Endothelial cell of umbilical vein (primary cell): ENCODE results near the gene UBL7. TPM values are rescaled to one million over a fixed set of nuclear protein-coding genes. Genes with fewer than 3 reads are reported as not detected.

Source experiments
- BruUV-seq: library from RNA; stranded (reverse); fragments of 400-500 nt; replicated peaks from 2 replicates; lab custom pipeline; 2021; lab: Mats Ljungman, UMichigan
- CTCF ChIA-PET: fragments of 300-600, 350-600 bp; sonication (Branson Sonifier 250); formaldehyde crosslinking; loops from one replicate; lab custom pipeline; 2021; ENCODE audit warnings: antibody characterized with exemption, inconsistent platforms; lab: Charles Lee
- POLR2A ChIA-PET: fragments of 300-600, 350-600 bp; sonication (Branson Sonifier 250); formaldehyde crosslinking; loops from one replicate; lab custom pipeline; 2021; ENCODE audit warnings: antibody characterized with exemption, inconsistent platforms; lab: Charles Lee
- DNase-seq: peaks from one replicate; pipeline ENCODE4 v3.0.0-alpha.2; 2011; ENCODE audit warnings: low read depth, low spot score
- FAIRE-seq: peaks from 2 replicates; lab custom pipeline; 2011; peaks lifted over from hg19 to GRCh38; lab: Jason Lieb, UNC
- H2AFZ ChIP-seq: 2 replicates; pipeline ENCODE4 v1.6.0; 2012; ENCODE audit warnings: low read depth, low read length, control low read depth, inconsistent platforms
- H3K27ac ChIP-seq: 2 replicates; pipeline ENCODE4 v1.5.1; 2011; ENCODE audit warnings: low read depth, mild to moderate bottlenecking, control low read depth, low read length, moderate library complexity; ENCODE audit not compliant: insufficient read depth
- H3K27me3 ChIP-seq, 2 experiments: 2 replicates each; pipeline versions ENCODE4 v1.6.0 to v1.6.1; 2011; ENCODE audit warnings: low read length in 2 of 2, mixed read lengths in 1 of 2; ENCODE audit not compliant: control insufficient read depth in 2 of 2, insufficient read depth in 2 of 2
- H3K36me3 ChIP-seq, 2 experiments: 2 replicates in 1 of 2; 3 replicates in 1 of 2; pipeline ENCODE4 v1.5.1; 2011; ENCODE audit warnings: low read length in 2 of 2, mild to moderate bottlenecking in 1 of 2, moderate library complexity in 1 of 2; ENCODE audit not compliant: control insufficient read depth in 2 of 2, insufficient read depth in 2 of 2; ENCODE audit errors: extremely low read depth in 1 of 2
- H3K4me1 ChIP-seq: 3 replicates; pipeline ENCODE4 v1.5.1; 2011; ENCODE audit warnings: mild to moderate bottlenecking, low read length; ENCODE audit not compliant: control insufficient read depth, insufficient read depth; ENCODE audit errors: extremely low read depth
- H3K4me2 ChIP-seq: 2 replicates; pipeline ENCODE4 v1.6.1; 2011; ENCODE audit warnings: low read length, control low read depth, mixed read lengths; ENCODE audit not compliant: insufficient read depth
- H3K4me3 ChIP-seq, 3 experiments: fragments of 200-600 bp in 1 of 3; sonication (generic), shearing (Covaris generic) in 1 of 3; replicated peaks in 1 of 3; 2 replicates each; pipeline ENCODE4 v1.5.1; 2011 to 2016; ENCODE audit warnings: control low read depth in 3 of 3, low read length in 3 of 3, mild to moderate bottlenecking in 2 of 3, inconsistent platforms in 1 of 3, low read depth in 1 of 3, moderate library complexity in 1 of 3; ENCODE audit not compliant: insufficient read depth in 1 of 3
- H3K79me2 ChIP-seq: 2 replicates; pipeline ENCODE4 v1.6.0; 2012; ENCODE audit warnings: low read length, inconsistent platforms; ENCODE audit not compliant: control insufficient read depth, insufficient read depth
- H3K9ac ChIP-seq: replicated peaks from 2 replicates; pipeline ENCODE3; 2011; ENCODE audit warnings: low read length, control low read depth; ENCODE audit not compliant: insufficient read depth; ENCODE audit errors: extremely low read depth
- H3K9me1 ChIP-seq: replicated peaks from 3 replicates; pipeline ENCODE4 v1.6.0; 2011; ENCODE audit warnings: mild to moderate bottlenecking, low read length; ENCODE audit not compliant: control insufficient read depth, insufficient read depth; ENCODE audit errors: extremely low read depth
- H3K9me3 ChIP-seq: replicated peaks from 2 replicates; pipeline ENCODE4 v1.5.1; 2012; ENCODE audit warnings: low read length, inconsistent platforms; ENCODE audit not compliant: control insufficient read depth, insufficient read depth
- H4K20me1 ChIP-seq: replicated peaks from 2 replicates; pipeline ENCODE3; 2011; ENCODE audit warnings: mild to moderate bottlenecking, low read length; ENCODE audit not compliant: control insufficient read depth, insufficient read depth; ENCODE audit errors: extremely low read depth
- EZH2 ChIP-seq: IDR thresholded peaks from 2 replicates; pipeline ENCODE4 v1.6.1; 2012; ENCODE audit warnings: borderline replicate concordance, low read depth, mild to moderate bottlenecking, moderate library complexity, low read length, inconsistent platforms; ENCODE audit not compliant: severe bottlenecking
- FOS ChIP-seq: IDR thresholded peaks from 2 replicates; pipeline ENCODE4 v1.6.1; 2011; ENCODE audit warnings: mild to moderate bottlenecking, low read length, moderate library complexity, borderline replicate concordance; ENCODE audit not compliant: insufficient read depth
- GATA2 ChIP-seq: IDR thresholded peaks from 2 replicates; pipeline ENCODE4 v1.7.0; 2011; ENCODE audit warnings: low read depth, mild to moderate bottlenecking, moderate library complexity, mixed read lengths, low read length; ENCODE audit not compliant: insufficient read length, insufficient read depth
- JUN ChIP-seq: IDR thresholded peaks from 2 replicates; pipeline ENCODE4 v1.6.1; 2011; ENCODE audit warnings: borderline replicate concordance, low read depth; ENCODE audit not compliant: insufficient read length, insufficient read depth
- POLR2A ChIP-seq: IDR thresholded peaks from 2 replicates; pipeline ENCODE4 v1.6.1; 2012; ENCODE audit warnings: low read depth, mild to moderate bottlenecking, control low read depth, low read length
- POLR2AphosphoS5 ChIP-seq: IDR thresholded peaks from 2 replicates; pipeline ENCODE4 v1.6.1; 2012; ENCODE audit warnings: low read depth, mild to moderate bottlenecking, control low read depth, low read length, moderate library complexity; ENCODE audit not compliant: insufficient read depth
- dilution Hi-C: fragments of 300-500 bp; cut with MboI; formaldehyde crosslinking; loops from one replicate; pipeline ENCODE4 v1.15.0; 2019; ENCODE audit warnings: low sequenced_read_pairs; ENCODE audit not compliant: extremely low pct_ligation_motif_present
- intact Hi-C: fragments of 100-400 bp; cut with micrococcal nuclease; formaldehyde crosslinking; loops from one replicate; pipeline ENCODE4 v1.10.0; 2022
- polyA plus RNA-seq, 4 experiments: library from polyadenylated mRNA; depleted of rRNA in 3 of 4; stranded (reverse) in 3 of 4; unstranded in 1 of 4; fragments of >200 nt; gene quantifications; 2 replicates each; pipeline versions ENCODE4 v1.2.1 to v1.2.3, GENCODE V29; 2011 to 2012; ENCODE audit warnings: missing spikeins in 1 of 4
- total RNA-seq: library from RNA; stranded (reverse); gene quantifications from 2 replicates; pipeline ENCODE4 v1.2.3, GENCODE V29; 2021
- TF ChIP-seq, protein P1 (sequence below), 2 donors: IDR thresholded peaks; 1 replicate in 1 of 2; 2 replicates in 1 of 2; pipeline ENCODE4 v1.5.1; 2011; ENCODE audit warnings: low read length in 2 of 2, mild to moderate bottlenecking in 2 of 2, moderate library complexity in 2 of 2, control low read depth in 1 of 2, inconsistent platforms in 1 of 2, low read depth in 1 of 2; ENCODE audit not compliant: insufficient read depth in 1 of 2; ENCODE audit errors: extremely low read depth in 1 of 2
- TF ChIP-seq, protein P2 (sequence below): IDR thresholded peaks from 2 replicates; pipeline ENCODE4 v1.6.1; 2011; ENCODE audit not compliant: insufficient read depth, insufficient read length

Gene UBL7
- total and polyA plus RNA-seq, 2 donors (not counting 3 experiments of a cell fraction or from before 2014, with no cell fraction given) = 32.8 to 90.4 TPM

DNA sequence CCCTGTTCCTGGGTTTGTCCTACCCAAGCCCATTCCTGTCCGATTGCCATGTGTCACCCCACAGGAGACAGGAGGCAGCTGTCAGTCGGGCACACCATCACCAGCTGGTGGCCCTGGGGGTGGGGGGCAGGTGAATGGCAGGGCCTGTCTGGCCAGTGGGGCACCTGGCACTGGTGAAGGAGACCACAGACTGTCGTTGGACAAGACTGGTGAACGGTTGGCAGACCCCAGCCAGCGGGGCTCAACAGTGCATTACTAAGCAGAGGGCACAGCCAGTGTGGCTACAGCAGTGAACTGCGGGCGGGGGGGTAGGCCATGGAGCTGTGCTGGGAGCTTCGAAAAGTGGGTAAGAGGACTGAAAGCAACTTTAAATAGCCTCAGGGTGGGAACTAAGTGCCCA lies 29.3 kb downstream of the UBL7 start:
- dilution Hi-C loops = no loop called here
- Histone ChIP-seq H3K4me1 (no peaks in the 10 kb centered on the region), H3K27ac (no peak overlapping the region), H3K9me3 (no peaks in the 10 kb centered on the region), H3K4me3 (no peak overlapping the region), H3K4me2 (no peak overlapping the region), H3K27me3 (peaks cover 26 to 30% of the 10 kb centered on the region in 2 experiments), H3K9ac (no peak overlapping the region), H2AFZ (no peak overlapping the region), H3K9me1 (no peaks in the 10 kb centered on the region), H3K79me2 (no peaks in the 10 kb centered on the region), H4K20me1 (no peaks in the 10 kb centered on the region), H3K36me3 (no peaks in the 10 kb centered on the region)
- TF ChIP-seq GATA2 (no peak), EZH2 (no peak), POLR2A (no peak), JUN (no peak), FOS (no peak), POLR2AphosphoS5 (no peak)
- TF ChIP-seq, protein P1, sequence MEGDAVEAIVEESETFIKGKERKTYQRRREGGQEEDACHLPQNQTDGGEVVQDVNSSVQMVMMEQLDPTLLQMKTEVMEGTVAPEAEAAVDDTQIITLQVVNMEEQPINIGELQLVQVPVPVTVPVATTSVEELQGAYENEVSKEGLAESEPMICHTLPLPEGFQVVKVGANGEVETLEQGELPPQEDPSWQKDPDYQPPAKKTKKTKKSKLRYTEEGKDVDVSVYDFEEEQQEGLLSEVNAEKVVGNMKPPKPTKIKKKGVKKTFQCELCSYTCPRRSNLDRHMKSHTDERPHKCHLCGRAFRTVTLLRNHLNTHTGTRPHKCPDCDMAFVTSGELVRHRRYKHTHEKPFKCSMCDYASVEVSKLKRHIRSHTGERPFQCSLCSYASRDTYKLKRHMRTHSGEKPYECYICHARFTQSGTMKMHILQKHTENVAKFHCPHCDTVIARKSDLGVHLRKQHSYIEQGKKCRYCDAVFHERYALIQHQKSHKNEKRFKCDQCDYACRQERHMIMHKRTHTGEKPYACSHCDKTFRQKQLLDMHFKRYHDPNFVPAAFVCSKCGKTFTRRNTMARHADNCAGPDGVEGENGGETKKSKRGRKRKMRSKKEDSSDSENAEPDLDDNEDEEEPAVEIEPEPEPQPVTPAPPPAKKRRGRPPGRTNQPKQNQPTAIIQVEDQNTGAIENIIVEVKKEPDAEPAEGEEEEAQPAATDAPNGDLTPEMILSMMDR (IDR thresholded peaks at IDR 0.05; ENCODE audit: extremely low read depth in 1 of 2, insufficient read depth in 1 of 2, low read depth in 1 of 2, low read length in 2 of 2) = no peak
- TF ChIP-seq, protein P2, sequence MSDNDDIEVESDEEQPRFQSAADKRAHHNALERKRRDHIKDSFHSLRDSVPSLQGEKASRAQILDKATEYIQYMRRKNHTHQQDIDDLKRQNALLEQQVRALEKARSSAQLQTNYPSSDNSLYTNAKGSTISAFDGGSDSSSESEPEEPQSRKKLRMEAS = no peak
- FAIRE-seq (no peak), DNase-seq (no peak)
- CTCF ChIA-PET = interaction anchor here (0.9 to 1.7 kb wide), 2 partner anchors 46 to 49 kb away, joined by 5 to 7 read pairs; no protein-coding TSS in a partner anchor
- no TSS peak for BruUV-seq
- POLR2A ChIA-PET = interaction anchor here (0.7 kb wide), 1 partner anchor 46 kb away, joined by 3 read pairs; no protein-coding TSS in a partner anchor
- intact Hi-C loops = no loop called here
